SKM-1 (cell line): ENCODE results near the gene PHKG1.
"Not testable (repeated sequence)": the region's sequence is repeated elsewhere in the genome, so short reads cannot be mapped to it uniquely, and the experiment has no call there.

Source experiments
- DNase-seq: peaks from one replicate; lab custom pipeline; 2025; ENCODE audit not compliant: unreplicated experiment; lab: John Stamatoyannopoulos, UW

The PHKG1 gene

DNA sequence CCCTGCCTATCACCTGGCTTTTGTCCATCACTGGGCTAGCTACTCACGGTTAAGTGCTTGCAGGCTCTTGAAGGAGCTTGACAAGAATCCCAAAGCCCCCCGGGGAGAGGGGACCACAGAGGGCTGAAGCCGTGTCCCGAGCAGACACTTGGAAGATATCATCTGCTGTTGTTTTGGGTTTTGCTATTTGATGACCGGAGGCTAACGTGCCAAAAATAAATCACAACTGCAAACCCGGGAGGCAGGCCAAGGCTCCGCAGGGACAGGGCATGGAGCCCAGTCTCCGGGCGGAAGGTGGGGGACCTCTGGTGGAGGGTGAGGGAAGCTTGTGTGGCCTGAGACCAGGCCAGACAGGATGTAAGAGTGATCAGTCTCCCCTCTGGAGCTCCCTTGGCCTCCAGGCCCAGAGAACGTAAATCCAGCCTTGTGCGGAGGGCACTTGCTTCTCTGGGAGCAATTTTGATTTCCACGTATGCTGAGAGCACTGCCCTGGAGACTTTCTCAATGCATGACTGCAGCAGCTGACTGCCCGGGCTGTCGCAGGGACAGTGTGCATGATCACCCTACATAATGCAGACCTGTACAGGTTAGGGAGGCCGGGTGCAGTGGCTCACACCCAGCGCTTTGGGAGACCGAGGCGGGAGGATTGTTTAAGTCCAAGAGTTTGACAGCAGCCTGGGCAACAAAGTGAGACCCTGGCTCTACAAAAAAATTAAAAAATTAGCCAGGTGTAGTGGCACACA is at the start of gene PHKG1:
PHKG1 (minus strand) TSS at position 164 of the 743 bp plus-strand sequence. CDS start 4,011 bp downstream, outside the sequence.
- no peak for DNase-seq

DNA sequence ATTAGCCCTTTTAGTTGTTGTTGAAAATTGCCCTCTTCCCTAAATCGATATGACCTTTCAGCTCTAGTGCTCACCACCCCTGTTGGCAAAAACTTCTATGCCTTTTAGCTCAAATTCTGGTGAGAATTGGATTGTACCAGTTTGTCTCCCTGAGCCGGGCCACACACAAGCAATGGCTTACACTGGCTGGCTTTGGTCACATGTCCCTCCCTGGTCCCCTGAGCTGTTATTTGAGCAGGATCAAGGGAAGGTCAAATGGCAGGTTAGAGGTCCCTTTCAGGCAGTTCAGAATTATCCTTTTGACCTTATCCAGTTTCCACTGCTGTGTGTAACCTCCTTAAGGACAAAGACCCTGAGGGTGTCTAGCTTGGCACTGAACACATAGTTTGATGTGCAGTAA is 38.3 kb upstream of the PHKG1 start:
- not testable (repeated sequence) for DNase-seq

DNA sequence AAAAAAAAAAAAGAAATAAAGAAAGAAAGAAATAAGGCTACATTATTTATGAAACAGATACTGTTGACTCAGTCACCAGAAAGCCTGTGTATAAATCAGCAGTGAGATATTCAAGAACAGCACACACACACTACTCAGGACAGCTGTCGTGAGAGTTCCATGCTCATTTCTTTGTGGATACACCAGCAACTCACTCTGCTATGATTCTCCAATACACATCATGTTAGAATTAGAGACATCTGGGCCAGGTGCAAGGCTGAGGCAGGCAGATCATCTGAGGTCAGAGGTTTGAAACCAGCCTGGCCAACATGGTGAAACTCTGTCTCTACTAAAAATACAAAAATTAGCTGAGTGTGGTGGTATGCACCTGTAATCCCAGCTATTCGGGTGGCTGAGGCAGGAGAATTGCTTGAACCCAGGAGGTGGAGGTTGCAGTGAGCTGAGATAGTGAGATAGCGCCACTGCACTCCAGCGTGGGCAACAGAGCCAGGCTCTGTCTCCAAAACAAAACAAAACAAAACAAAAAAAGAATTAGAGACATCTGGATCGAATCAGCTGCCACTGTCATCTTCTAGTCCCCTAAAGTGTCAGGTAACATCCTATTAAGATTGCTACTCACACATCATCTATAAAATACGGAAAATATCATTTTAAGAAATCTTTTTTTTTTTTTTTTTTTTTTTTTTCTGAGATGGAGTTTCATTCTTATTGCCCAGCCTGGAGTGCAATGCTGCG is 34.7 kb upstream of the PHKG1 start:
- no peak for DNase-seq

DNA sequence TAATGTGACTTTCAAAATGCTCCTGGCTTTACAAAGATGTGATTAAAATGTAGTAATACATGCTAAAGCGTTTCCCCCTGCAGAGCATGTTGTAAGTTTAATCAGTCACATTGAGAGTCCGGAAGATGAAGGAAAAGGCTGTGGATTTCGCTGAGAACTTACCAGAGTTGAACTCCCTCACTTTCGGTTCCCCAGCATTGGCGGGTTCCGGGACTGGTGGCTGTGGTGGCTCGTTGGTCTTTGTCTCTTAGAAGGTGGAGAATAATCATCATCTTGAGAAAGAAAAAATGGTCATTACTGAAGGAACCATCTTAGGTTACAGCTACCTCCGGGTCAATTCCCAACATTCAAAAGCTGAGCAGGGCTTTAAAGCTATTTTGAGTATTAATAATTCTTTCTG is 33.1 kb upstream of the PHKG1 start:
- DNase-seq: no peak

DNA sequence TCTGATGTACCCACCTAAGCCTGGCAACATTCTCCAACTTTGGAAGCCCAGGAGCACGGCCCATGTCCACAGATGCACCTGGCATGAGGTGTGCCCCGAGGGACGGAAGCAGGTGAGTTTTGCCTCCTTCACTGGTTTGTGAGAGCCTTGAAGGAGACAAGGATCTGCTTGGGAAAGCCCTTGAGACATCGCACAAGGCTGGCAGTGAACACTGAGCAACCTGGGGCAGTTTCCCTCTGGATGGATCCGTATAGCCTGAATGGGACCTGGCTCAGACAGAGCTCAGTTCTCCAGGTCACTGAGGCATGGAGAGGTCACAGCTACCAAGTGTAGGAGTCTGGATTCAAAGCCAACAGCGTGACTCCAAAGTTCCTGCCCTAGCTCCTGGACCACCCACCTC is 32.2 kb upstream of the PHKG1 start:
- DNase-seq: no peak

DNA sequence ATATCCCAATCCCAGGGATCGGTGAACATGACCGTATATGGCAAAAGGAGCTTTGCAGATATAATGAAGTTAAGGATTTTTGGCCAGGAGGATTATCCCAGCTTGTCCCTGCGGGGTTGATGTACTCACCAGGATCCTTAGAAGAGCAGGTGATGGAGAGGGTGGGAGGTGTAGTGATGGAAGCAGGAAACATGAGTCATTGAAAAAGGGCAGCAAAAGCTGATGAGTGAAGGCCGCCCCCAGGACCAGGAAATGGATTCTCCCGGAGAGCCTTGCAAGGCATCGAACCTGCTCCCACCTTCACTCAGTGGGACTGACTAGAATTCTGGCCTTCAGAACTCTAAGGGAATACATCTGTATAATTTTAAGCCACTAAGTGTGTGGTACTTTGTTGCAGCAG is 28.7 kb upstream of the PHKG1 start:
- no peak for DNase-seq

DNA sequence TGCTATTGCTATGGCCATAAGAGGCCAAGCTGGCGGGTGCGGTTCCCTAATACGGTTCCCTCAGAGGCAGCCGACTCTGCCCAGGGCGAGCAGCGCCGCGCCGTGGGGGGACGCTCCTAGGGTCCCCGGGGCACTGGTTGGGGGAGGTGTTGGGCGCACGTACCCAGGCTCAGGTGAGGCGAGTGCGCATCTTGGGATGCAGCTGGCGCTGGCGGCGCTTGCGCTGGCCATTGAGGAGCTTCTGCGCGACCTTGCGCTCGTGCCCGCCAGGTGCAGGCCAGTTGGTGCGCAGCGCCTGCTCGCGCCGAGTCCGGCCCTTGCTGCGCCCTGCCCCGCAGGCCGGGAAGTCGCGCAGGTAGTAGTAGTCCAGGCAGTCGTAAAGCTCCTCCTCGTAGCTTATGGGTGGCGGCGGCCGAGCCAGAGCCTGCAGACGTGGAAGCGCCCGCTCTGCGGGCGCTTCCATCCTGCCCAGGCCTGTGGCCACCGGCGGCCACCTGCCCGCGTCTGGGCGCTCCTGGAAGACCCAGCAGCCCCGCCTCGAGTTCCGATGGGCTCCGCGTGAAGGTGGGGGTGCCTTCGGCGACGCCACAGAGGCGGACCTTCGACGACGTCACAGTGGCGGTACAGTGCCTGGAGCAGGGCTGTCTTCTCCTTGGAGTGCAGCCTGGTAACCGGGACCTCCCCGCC is 23.2 kb upstream of the PHKG1 start, which contains the start of gene NUPR2:
NUPR2 (minus strand) TSS at position 566 of the 687 bp plus-strand sequence; CDS start at position 463, 103 bp downstream.
- no peak for DNase-seq

DNA sequence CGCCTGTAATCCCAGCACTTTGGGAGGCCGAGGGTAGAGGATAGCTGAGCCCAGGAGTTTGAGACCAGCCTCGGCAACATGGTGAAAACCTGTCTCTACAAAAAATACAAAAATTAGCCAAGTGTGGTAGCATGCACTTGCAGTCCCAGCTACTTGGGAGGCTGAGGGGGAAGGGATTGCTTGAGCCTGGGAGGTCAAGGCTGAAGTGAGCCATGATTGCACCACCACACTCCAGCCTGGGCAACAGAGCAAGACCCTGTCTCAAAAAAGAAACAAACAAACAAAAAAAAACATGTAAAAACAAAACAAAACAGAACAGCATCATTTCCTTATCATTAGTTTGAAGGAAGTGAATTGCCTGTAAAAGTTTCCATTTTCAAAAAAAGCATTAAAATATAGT is 19.5 kb upstream of the PHKG1 start:
- not testable (repeated sequence) for DNase-seq

DNA sequence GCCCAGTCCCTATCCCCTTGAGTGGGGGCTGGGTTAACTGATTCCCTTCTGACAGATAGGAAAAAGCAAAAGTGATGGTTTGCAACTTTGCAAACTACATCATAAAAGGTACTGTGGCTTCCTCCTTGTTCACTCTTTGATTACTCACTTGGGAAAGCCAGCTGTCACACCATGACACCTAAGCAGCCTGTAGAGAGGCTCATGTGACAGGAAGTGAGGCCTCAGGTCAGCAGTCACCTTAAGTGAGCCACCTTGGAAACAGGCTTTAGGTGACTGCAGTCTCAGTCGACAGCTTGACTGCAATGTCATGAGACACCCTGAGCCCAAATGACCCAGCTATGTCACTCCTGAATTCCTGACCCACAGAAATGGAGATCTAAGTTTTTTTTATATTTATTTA is 17.9 kb upstream of the PHKG1 start:
- DNase-seq: no peak

DNA sequence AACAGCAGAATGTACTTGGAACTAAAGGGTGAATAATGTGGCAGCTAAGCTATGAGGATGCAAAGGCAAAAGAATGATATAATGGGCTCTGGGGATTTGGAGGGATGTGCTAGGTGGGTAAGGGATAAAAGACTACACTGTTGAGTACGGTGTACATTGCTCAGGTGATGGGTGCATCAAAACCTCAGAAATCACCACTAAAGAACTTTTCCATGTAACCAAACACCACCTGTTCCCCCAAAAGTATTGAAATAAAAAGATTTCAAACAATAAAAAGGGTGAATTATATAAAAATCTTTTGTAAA is 15.2 kb upstream of the PHKG1 start:
- no peak for DNase-seq

DNA sequence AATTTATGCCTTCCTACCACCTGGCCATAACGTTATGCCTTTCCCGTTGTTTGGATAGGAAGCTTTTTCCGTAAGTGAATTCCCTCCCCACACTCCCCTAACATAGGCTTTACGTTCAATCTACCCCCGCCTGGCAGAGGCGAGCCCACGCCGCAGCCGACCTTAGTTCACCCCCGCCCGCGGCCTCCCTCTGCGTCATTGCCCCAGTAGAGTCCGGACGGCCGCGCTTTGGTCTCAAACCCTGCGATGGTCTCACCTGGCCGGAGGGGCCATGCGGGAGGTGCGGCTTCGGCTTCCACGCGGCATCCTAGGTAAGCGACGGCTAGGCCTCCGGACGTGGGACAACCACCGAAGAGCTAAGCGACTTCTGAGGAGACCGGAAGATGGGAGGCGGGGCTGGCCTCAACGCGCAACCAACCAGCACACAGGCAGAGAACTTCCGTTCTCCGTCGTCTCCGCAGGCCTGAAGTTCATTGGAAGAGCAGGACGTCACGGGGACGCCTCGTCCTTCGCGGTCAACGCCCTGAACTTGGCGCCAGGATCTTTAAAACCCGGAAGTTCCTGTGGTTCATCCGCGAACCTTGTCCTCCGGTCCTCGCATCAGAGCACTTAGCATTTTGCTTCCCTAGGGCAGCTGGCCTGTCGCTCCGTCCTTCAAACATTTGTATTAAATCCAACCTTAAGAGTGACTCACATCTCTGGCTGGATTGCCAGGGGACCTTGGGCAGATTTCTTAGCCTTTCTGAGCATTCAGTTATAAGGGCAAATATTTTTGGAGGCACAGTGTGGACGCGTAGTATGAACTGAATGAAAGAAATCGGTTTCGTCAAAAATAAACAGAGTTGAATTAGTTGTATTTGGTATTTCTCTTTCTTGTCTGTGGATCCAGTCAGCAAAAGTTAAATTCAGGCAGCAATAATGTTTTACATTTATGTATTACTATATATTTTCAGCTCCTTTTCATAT is 13.6 kb upstream of the PHKG1 start, which contains the start of gene CHCHD2:
CHCHD2 (minus strand) TSS at position 369 of the 966 bp plus-strand sequence; CDS start at position 306, 63 bp downstream.
- peak; percentile 96 for DNase-seq

DNA sequence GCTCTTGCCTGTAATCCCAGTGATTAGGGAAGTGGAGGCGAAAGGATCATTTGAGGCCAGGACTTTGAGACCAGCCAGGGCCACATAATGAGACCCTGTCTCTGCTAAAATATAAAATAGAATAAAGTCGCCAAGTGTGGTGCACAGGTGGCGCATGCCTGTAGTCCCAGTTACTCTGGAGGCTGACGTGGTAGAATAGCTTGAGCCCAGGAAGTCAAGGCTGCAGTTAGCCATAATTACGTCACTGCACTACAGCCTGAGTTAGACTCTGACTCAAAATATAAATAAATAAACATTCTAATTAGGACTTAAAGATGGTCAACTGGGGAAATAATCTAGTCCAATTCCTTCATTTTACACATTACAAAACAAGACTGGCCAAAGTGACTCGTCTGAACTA is 12.8 kb upstream of the PHKG1 start:
- DNase-seq: no peak

DNA sequence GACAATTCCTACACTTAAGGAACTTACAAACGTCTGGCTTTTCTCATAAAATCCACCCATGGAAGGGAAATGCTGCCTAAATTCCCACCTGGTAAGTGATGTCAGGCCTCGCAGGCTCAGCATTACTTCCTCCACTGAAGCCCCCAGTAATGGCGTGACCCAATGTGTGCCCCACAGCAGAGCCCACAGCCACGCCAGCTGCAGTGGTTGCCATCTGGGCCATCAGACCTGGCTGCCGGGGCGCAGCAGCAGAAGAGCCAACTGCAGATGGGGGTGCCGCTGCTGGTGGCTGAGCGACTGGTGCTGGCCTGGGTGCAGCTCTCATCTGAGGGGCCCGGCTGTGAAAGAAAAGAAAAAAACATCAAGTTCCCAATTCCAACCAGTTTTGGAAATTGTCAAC is 11.4 kb upstream of the PHKG1 start:
- DNase-seq: not testable (repeated sequence)

DNA sequence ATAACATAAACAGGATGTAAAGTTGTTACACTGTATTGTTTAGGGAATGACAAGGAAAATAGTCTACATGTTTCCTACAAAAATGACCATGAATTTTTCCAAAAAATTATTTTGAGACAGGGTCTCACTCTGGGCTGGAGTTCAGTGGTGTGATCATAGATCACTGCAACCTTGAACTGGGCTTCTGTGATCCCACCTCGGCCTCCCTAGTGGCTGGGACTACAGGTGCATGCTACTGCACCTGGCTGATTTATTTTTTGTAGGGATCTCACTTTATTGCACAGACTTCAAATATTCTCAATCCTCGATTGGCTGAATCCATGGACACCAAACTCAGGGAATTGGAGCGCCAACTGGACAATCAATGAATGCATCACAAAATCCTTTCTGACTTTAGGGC is 6.9 kb upstream of the PHKG1 start:
- DNase-seq: no peak

DNA sequence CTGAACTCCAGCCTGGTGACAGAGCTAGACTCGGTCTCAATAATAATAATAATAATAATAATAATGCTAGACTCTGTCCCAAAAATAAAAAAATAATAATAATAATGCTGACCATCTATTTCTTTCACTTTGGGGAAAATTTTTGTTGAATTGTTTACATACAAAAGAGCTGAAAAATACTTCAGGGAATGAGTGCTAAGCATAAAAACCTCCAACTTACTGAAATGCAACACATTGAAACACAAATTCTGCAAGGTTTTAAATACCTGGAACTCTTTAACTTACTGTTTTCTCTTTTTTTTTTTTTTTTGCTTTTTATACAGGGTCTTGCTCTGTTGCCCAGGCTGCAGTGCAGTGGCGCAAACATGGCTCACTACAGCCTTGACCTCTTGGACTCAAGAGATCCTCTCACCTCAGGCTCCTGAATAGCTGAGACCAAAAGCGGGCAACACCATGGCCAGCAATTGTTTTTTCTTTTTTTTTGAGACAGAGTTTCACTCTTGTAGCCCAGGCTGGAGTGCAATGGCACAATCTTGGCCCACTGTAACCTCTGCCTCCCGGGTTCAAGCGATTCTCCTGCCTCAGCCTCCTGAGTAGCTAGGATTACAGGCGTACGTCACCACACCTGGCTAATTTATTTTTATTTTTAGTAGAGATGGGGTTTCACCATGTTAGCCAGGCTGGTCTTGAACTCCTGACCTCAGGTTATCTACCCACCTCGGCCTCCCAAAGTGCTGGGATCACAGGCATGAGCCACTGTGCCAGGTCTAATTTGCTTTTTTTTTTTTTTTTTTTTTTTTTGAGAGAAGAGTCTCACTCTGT is 5.6 kb upstream of the PHKG1 start:
- DNase-seq: not testable (repeated sequence)

DNA sequence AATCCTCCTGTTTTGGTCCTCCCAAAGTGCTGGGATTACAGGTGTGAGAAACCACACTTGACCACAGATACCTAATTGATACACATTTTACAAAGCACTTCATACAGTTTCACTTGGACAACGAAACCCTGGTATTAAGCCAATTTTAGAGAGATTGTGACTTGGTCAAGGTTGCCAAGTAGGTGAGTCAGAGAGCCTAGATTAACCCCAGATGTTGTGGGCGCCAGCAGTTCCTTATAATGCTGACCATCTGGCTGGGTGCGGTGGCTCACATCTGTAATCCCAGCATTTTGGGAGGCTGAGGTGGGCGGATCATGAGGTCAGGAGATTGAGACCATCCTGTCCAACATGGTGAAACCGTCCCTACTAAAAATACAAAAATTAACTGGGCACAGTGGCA is 4.9 kb upstream of the PHKG1 start:
- no peak for DNase-seq

DNA sequence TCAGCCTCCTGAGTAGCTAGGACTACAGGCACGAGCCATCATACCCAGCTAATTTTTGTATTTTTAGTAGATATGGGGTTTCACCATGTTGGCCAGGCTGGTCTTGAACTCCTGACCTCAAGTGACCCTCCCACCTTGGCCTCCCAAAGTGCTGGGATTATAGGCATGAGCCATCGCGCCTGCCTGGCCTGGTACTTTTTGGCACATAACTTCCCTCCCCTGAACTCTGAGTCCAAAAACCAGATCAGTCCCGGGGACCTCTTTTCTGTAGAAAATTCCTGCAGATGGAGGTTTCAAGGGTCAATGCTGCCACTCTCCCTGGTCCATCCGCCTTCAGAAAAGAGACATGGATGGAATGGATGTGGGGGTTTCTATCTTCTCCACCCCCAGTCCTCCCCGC is 364 bp downstream of the PHKG1 start:
- DNase-seq: not testable (repeated sequence)

DNA sequence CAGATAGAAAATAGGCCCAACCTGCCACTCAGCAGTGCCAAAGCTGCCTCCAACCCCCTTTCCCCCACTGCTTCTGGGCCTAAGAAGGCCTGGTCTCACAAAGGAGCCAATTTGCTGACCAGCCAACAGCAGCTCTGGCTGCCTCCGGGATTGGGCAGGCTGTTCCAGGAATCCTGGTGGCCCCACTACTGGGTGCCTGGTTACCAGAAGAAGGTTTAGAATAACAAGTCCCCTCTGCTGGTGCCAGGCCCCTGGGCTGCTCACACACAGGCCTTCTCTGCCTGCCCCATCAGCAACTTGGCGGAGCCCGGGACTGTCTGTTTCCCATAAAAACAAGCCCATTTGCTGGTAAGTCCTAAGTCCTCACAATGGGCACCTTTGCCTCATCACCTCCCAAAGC is 1.2 kb downstream of the PHKG1 start:
- no peak for DNase-seq

DNA sequence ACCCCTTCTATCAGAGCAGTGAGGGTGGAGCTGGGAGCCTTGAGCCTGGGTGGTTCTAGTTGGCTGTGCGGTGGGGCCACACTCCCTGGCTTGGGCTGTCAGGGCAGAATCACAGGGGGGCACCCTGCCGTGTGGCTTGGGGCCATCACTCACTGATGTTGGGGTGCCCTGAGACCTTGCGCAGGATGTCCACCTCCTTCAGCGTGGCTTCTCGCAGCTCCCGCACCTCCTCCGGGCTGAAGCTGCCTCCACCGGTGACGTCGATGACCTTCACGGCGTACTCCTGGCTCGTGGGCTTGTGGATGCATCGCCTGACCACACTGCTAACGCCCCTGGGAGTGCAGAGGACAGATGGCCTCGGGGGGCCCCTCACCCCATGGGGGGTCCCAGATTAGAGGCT is 5.3 kb downstream of the PHKG1 start:
- DNase-seq: no peak

DNA sequence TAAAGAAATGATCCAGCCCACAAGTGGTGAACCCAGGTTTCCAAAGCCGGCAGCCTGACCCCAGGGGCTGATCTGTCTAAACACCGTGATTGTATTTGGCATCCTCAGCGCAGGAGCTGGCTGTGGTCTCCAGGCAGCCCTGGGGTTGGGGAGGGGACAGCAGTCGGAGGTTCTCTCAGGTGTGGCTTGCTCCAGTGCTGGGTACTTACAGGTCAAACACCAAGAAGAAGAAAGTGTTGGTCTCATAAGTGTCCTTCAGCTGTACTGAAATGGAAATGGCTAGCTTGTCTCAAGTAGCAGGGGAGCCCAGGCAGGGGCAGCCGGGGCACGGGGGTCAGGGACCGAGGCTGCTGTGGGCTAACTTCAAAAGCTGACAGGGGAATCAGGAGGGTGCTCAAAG is 6.0 kb downstream of the PHKG1 start:
- DNase-seq: no peak
